Measurements from ENCODE around the gene ACER3. TPM values are rescaled to one million over a fixed set of nuclear protein-coding genes. Genes with fewer than 3 reads are reported as not detected.

Gene ACER3
- total RNA-seq, 1 donor = 15.3 TPM

DNA sequence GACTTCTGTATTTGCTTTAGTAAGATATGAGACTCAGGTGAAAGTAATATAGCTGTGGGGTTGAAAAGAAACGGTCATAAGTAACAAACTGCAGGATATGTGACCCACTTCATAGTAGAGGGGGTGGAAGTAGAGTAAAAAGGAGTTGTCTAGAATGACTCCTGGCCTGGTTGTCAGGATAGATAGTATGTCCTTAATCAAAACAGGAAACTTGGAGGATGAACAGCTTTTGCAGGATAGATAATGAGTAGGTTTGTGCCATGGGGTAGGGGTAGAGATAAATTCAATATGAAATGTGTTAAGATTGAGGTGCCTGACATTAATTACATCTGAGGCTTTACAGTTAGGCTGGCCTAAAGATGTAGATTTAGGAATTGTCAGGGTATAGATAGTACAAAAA, 126.5 kb downstream of the ACER3 start:
- DNase-seq (ENCODE audit: low read depth) = no peak
- TF ChIP-seq CTCF (IDR thresholded peaks at IDR 0.05; ENCODE audit: insufficient read depth, low read length) = no peak

GRCh38 chr11:76990628-76991027, 129.9 kb downstream of the ACER3 start:
- no peak for DNase-seq (ENCODE audit: low read depth)
- no peak overlapping the region for H3K4me3 ChIP-seq (ENCODE audit: low read depth, low read length)
- no peak for TF ChIP-seq CTCF (IDR thresholded peaks at IDR 0.05; ENCODE audit: insufficient read depth, low read length)

More for the DNA sequence above, 126.5 kb downstream of the ACER3 start:
- H3K4me3 ChIP-seq (ENCODE audit: low read depth, low read length) = no peak overlapping the region

- no peak overlapping the region for H3K4me3 ChIP-seq (ENCODE audit: low read depth, low read length)
- no peak for DNase-seq (ENCODE audit: low read depth)
- no peak for TF ChIP-seq CTCF (IDR thresholded peaks at IDR 0.05; ENCODE audit: insufficient read depth, low read length)
Observed at GRCh38 chr11:76995081-76995576, 134.4 kb downstream of the ACER3 start.

- no peak overlapping the region for H3K4me3 ChIP-seq (ENCODE audit: low read depth, low read length)
- DNase-seq (ENCODE audit: low read depth) = no peak
Observed at GRCh38 chr11:76997512-76997911, 136.8 kb downstream of the ACER3 start.

DNA sequence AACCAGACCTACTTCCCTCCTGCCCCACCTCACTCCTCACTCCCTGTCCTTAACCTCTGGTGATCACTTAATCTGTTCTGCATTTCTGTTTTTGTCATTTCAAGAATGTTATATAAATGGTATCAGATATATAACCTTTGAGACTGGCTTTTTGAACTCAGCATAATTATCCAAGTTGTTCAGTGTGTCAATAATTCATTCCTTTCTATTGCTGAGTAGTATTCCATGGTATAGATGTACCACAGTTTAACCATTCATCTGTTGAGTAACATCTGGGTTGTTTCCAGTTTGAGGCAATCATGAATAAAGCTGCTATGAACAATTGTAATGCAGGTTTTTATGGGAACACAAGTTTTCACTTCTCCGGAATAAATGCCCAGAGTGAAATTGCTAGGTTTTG, 138.9 kb downstream of the ACER3 start:
- H3K4me3 ChIP-seq (ENCODE audit: low read depth, low read length) = no peak overlapping the region
- TF ChIP-seq CTCF (IDR thresholded peaks at IDR 0.05; ENCODE audit: insufficient read depth, low read length) = no peak
- no peak for DNase-seq (ENCODE audit: low read depth)

More at GRCh38 chr11:76997512-76997911, 136.8 kb downstream of the ACER3 start:
- TF ChIP-seq CTCF (IDR thresholded peaks at IDR 0.05; ENCODE audit: insufficient read depth, low read length) = no peak

GRCh38 chr11:77001613-77002012, 140.9 kb downstream of the ACER3 start:
- DNase-seq (ENCODE audit: low read depth) = no peak
- no peak overlapping the region for H3K4me3 ChIP-seq (ENCODE audit: low read depth, low read length)
- no peak for TF ChIP-seq CTCF (IDR thresholded peaks at IDR 0.05; ENCODE audit: insufficient read depth, low read length)

GRCh38 chr11:77002776-77003175, 142.1 kb downstream of the ACER3 start:
- H3K4me3 ChIP-seq (ENCODE audit: low read depth, low read length) = no peak overlapping the region
- TF ChIP-seq CTCF (IDR thresholded peaks at IDR 0.05; ENCODE audit: insufficient read depth, low read length) = no peak
- no peak for DNase-seq (ENCODE audit: low read depth)

Measured in fibroblast of the aortic adventitia (primary cell).